ENCODE measurements around the gene CYP2A6.
A peak's percentile ranks its signal among the peaks of the same experiment; 100 is the strongest.

CYP2A6 gene

GRCh38 chr19:40801426-40802299 lies 48.6 kb downstream of the CYP2A6 start:
- no peak for DNase-seq

DNA sequence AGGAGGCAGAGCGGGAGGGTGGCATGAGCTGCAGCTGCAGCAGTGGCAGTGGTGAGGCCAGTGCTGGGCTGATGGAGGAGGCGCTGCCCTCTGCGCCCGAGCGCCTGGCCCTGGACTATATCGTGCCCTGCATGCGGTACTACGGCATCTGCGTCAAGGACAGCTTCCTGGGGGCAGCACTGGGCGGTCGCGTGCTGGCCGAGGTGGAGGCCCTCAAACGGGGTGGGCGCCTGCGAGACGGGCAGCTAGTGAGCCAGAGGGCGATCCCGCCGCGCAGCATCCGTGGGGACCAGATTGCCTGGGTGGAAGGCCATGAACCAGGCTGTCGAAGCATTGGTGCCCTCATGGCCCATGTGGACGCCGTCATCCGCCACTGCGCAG lies 49.3 kb downstream of the CYP2A6 start:
- DNase-seq: no peak

GRCh38 chr19:40800339-40800996 lies 49.8 kb downstream of the CYP2A6 start:
- no peak for DNase-seq

- no peak for DNase-seq
These were observed 50.5 kb downstream of the CYP2A6 start for GRCh38 chr19:40799558-40800338.

GRCh38 chr19:40798683-40799557 lies 51.3 kb downstream of the CYP2A6 start, which contains the start of gene EGLN2:
TSS of gene EGLN2 (plus strand) at chr19:40799191. CDS start at chr19:40800573, 1,382 bp downstream.
- DNase-seq: peak; percentile 88

DNA sequence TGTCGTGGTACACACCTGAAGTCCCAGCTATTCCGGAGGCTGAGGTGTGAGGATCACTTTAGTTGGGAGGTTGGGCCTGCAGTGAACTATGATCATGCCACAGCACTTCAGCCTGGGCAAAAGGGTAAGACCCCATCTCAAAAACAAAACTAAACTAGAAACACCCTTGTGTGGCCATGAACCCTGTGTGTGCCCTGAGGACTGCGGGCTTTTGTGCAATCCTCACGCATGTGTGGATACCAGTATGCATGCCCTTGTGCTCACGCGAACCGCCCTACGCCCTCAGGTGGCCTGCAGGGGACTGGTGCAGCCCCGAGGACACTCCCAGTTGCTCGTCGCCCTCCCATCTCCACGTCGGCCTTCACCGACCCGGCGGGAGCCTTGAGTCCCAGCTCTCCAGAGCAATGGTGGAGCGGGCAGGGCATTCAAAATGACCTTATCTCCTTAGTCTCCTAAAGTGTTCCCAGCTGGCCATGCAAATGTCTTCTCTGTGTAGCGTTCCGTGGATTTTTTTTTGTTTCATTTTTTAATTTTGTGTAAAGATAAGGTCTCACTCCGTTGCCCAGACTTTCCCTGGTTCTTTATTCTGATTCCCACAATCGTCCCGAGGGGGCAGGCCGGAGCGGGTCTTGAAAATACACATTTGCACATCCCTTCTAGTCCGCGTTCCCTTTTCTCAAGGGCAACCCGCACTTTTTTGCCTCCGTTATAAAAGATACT lies 52.1 kb downstream of the CYP2A6 start:
- peak; percentile 12 for DNase-seq

- DNase-seq: no peak
These were observed 52.9 kb downstream of the CYP2A6 start for GRCh38 chr19:40797166-40797962.
